HG02759 (cell line): ENCODE measurements around the gene SLC37A1.

ENCODE experiments used
- ATAC-seq: cut with Tn5 transposase; IDR thresholded peaks from one replicate; pipeline ENCODE4 v1.9.1; 2021; ENCODE audit warnings: mild to moderate bottlenecking, moderate library complexity; ENCODE audit not compliant: unreplicated experiment

The SLC37A1 gene

DNA sequence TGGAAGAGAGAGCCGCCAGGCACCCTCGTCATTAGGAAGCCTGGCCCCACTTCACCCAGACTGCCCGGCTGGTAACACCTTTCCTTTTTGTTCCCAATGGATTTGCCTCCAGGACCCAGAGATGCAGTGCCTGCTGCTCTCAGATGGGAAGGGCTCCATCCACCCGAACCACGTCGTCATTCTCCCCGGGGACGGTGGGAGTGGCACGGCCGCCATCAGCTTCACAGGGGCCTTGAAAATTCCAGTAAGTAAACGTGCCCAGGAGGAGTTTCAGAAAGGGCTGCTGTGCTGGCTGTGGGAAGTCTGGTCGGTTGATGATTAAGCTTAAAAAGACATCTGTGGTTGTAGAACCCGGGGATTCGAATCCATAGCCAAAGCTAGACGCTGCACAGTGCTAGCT, 45.2 kb downstream of the SLC37A1 start:
- no peak for ATAC-seq

DNA sequence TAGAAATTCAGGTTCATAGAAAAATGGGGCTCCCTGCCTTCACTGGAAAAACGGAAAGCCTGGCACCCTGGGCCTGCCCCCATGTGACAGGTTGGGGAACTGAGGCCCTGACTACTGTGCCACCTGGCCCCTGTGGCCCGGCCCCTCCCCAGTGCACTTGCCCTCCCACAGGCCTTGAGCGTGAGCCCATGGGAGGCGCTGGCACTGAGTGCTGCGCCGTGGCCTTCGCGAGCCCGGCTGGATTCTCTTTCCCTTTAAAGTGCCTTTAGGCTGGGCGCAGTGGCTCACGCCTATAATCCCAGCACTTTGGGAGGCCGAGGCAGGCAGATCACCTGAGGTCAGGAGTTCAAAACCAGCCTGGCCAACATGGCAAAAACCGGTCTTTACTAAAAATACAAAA, 45.7 kb downstream of the SLC37A1 start:
- ATAC-seq, result no peak

DNA sequence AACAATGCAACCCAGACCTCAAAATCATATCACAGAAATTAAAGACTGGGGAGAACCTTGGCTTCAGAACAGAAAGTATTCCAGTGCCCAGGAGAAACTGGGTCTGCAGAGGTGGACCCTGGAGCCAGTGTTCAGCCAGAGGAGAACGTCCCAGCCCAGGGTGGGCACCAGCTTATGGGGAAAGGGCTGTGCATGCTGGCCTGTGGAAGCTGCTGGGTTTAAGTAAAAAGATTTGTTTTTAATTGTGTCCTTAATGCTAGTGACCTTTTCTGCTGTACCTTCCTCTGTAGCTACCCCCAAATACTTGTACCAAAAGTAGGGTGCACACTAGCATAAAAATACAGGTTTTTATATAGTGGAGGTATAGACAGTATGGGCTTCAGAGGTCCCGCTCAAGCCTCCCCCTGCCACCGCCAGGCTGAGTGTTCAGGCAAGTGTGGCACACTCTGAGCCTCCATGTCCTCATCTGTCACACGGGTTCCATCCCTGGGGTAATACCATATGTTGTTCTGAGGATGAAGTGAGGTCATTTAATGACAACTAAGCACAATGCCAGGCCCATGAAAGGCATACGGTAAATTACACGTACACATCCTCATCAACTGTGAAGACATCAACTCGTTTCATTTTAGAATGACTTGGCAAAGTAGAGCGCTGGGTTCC, 47.0 kb downstream of the SLC37A1 start:
- ATAC-seq, result no peak

DNA sequence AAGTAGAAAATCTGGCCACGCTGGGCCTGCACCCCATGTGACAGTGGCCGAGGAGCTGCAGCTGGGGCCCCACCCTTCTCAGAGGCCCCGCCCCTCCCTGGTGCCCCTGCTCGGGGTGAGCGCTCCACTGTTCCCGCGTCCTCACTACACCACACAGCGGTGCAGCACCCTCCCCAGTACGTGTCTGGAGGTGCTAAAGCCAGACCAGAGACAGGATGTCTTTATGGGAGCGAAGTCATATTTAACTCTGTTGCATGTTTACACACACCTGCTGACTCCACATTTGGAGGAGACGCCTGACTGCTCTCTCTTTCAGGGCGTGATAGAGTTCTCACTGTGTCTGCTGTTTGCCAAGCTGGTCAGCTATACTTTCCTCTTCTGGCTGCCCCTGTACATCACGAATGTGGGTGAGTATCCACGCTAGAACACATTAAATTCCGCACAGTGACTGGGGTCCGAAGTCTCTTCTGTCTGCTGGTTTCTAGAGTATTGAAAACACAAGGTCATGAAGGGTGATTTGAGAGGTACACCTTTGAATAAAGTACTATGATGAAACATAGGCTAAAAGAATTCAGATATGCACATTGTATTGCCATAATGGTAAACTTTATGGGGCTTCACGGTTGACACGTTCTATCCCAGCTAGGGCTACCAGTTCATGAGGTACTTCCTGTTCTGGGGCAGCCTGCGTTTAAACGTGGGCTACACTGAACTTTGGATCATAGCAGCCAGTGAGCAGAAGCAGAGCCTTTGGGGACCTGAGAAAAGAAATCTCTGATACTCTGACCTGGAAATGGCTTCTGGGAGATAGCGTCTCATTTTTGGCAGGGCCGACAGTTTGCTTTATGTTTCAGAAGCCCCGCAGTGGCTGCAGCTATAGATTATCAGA, 48.4 kb downstream of the SLC37A1 start:
- ATAC-seq, result peak; percentile 75

DNA sequence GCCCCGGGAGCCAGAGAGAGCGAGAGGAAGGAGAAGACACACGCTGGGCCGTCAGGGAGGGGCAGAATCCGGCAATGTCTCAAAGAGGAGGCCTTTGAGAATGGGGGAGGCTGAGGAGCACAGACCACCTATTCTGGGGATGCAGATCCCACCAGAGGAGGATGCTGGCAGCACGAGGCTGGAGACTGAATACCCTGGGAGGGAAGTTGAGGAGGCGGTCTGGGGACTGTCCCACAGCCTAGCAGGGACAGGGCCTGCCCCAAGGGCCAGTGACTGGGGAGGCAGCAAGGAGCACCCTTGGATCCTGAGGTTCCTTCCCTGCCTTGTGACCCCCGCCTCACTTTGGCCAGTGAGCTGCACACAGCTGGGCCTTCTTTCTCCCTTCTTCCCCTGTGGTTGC, 49.2 kb downstream of the SLC37A1 start:
- ATAC-seq, result no peak

DNA sequence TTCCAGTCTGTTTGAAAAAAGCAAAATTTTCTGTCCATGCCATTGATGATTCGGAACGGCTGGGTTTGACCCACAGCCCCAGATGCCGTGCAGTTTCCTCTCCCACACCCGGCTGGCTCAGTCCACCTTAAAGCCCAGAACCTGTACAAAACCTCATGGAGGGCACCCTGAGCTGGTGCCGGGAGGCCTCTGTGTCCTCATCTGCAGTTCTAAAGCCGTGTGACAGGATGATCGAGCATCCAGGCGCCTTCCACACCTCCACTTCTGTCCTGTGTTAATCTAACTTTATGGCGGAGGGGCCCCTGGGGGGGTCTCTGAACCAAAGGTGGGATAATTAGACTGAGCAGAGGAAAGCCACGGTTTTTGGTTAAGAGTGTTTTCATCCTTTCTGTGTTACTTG, 49.6 kb downstream of the SLC37A1 start:
- ATAC-seq, result no peak

DNA sequence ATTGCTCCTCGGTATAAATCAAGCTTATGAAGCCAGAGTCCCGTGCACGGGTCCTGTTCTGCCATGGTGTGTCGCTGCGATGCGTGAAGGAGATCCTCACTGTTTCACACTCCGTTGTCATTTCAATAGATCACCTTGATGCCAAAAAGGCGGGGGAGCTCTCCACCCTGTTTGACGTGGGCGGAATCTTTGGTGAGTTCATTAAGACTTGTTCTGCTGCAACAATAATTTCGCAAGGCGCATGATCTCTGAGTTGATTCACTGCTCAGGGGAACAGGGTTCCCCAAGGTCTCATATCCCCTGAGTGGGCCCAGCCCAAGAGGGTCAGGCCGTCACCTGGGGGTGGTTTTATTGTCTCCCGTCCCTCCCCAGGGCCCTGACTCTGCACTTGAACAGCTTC, 50.0 kb downstream of the SLC37A1 start:
- no peak for ATAC-seq

DNA sequence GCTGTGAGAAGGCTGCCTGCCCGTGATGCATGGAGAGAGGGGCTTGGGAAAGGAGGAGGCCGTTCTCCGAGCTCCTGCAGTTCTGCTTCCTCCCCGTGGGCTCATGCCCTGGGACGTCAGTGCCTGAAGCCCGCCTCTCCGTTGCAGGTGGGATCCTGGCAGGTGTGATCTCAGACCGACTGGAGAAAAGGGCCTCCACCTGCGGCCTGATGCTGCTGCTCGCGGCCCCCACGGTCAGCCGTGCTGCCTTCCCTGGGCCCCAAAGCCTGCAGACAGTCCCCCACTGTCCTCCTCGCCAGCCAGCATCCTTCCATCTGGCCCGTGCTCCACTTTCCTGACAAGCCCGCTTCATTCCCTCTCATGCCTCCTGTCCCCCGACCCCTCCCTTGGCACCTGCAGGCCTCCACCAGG, 50.9 kb downstream of the SLC37A1 start:
- no peak for ATAC-seq

DNA sequence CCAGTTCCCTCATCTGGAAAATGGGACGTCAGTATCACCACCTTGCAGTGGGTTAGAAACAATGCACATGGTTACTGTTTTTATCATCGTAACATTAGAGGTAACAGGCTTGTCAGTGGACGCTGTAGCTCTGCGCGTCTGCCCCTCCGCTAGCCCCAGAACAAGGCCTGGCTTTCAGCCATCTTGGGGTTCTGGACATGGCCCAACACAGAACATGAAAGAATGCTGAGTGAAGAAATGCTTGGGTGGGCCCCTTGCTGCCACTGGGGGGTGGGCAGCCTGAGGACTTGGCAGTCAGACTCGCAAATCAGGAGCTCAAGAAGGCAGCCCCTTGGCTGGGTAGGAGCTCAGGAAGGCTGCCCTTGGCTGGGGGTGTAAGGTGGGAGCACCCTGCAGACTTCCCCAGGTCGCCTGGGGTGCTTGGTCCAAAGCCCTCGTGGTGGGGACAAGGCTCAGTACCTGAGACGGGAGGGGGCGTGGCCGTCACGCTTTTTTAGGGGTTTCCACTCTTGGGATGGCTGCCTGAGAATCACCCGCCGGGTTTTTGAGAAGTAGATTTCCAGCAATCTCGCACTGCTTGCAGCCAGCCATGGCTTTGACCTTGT, 51.7 kb downstream of the SLC37A1 start:
- ATAC-seq, result no peak

DNA sequence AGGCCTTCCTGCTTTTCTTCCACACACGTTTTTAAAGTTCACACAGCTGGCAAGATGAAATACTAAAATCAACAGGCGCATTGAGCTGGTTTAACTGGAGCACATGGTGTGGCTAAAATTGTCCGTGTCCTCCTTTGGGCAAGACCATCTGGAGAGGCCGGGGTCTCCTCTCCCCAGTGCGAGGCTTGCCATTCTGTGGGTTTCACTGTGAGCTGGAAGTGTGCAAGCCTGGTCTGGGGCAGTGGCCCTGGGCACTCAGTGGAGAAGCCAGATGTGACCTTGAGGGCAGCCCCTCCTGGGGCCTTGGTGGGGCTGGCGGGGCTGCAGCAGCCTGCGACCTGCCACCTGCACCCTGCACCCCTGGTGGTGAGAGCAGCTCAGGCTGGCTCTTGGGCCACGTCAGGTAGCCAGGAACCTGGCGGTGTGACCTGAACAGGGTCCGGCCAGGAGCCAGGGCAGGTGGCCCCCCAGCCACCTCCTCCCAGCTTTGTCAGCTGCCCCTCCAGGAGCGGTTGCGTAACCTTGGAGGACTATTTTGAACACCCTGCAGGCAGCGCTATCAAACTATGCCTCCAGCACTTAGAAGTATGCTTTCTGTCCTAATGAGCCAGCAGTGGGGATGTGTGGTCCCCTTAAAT, 52.4 kb downstream of the SLC37A1 start:
- ATAC-seq, result no peak

DNA sequence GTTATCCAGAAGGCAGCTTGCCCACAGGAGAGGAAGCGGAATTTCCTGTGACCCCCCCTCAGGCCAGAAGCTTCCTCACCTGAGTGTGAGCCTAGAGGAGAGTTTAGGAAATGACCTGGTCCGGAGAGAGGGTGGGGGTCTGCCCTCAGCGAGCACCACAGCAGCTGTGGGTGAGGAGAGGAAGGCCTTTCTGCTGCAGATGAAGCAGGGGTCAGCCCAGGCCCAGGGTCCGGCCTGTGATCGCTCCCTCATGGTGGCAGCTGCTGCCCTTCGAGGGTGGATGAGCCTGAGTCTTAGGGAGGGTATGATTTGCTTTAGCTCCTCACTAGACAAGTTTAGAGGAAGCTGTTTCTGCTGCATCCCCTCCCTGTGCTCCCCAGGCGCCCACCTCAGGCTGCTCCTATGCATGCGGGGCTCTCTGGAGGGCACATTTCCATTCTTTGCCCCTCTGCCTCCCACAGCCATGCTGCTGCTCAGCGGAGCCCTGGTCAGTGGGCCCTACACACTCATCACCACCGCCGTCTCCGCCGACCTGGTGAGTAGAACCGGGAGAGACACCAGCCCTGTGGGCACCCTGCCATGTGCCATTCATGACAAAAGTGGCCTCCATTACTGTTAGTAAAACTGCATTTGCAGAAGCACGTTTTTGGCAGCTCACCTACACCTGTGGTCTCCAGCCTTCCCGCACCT, 53.0 kb downstream of the SLC37A1 start:
- no peak for ATAC-seq

DNA sequence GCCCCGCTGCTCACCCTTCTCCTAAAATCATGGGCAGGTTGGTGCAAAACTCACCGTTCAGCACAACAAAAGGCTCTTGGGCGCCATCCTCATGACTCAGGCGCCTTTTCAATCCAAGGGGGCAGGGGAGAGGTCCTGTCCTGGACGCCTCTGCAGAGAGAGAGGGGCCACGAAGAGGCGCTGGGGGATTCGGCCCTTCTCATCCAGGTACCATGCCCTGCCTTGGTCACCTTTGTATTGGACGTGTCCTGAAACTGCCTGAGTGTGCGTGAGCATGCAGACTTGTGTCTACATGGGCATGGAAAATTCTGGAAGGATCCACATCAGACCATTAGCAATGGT, 53.5 kb downstream of the SLC37A1 start:
- no peak for ATAC-seq

DNA sequence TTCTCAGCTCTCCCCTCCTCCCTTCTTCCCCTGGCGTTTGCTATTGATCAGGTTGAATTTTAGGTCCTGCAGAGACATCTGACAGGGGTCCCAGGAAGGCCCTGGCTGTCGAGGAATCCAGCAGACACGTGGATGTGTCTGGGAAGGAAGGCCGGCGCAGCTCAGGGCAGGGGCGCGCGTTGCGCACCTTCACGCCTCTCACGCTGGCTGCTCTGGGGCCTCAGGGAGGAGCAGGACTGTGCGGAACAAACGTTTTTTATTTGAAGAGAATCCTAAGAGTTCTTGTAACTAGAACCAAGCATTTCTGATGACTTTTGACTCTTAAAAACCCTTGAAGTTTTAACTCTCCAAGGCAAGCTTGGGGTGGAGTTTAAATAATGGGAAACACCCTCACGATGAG, 54.2 kb downstream of the SLC37A1 start:
- ATAC-seq, result no peak

DNA sequence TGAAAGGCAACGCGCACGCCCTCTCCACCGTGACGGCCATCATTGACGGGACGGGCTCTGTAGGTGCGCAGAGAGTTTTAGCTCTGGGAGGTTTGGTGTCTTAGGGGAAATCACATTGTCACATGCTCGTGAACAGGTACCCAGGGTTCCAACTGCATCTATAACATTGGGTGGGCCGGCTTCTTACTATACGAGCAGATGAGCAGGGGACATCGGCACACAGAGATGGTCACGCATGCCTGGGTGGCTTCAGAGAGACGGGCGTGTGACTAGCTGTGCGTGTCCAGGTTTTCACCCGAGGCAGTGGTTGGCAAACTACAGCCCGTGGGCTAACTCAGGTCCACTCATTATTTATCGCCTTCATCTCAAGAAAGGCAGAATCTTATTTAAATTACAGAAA, 54.7 kb downstream of the SLC37A1 start:
- ATAC-seq, result no peak

DNA sequence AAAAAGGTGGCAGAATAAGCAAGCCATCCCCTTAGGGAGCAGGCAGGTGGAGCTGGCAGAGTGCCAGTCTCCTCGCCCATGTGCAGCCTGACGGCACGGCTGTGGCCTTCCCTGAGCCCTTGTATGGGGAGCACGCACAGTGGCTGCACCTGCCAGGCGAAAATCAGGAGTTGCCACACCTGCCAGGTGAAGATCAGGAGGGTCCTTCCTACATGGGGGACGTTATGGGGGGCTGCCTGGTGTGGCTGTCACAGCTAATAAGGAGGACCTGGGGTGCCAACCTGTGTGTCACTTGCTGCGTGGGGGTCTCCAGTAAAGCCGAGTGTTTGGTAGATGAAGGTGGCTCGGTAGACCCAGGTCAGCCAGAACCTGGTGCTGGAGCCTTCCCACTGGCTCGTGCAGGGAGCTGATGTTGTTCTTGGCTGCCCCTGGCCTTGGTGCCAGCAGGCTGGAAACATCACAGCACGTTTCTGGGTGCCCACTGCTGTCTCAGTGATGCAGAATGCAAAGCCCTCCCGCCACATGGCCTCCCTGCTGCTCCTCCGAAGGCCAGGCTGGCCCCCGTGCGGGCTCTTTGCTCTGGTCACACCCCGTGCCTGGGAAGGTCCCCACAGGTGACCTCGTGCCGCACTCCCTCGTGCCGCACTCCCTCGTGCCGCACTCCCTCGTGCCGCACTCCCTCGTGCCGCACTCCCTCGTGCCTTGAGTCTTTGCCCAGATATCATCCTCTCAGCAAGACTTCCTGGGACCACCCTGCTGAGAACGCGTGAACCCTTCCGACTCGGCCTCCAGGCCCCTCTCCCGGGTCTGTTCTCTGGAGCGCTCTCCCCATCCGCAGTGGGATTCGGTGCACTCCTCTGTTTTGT, 55.4 kb downstream of the SLC37A1 start:
- ATAC-seq, result no peak

DNA sequence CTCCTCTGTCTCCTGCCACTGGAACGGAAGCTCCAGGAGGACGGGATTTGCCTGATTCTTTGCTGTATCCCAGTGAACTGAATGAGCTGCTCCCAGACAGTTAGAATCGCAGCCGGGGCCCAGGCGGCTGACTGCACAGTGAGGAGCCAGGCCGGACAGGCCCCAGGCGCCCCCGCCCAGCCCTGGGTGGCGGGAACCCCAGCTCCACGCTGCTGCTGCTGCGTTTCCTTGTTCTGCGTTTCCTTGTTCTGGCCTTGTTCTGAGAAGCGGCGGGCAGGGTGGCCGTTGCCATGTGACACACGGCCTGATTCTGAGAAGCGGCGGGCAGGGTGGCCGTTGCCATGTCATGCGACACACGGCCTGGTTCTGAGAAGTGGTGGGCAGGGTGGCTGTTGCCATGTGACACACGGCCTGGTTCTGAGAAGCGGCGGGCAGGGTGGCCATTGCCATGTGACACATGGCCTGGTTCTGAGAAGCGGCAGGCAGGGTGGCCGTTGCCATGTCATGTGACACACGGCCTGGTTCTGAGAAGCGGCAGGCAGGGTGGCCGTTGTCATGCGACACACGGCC, 56.2 kb downstream of the SLC37A1 start:
- no peak for ATAC-seq

DNA sequence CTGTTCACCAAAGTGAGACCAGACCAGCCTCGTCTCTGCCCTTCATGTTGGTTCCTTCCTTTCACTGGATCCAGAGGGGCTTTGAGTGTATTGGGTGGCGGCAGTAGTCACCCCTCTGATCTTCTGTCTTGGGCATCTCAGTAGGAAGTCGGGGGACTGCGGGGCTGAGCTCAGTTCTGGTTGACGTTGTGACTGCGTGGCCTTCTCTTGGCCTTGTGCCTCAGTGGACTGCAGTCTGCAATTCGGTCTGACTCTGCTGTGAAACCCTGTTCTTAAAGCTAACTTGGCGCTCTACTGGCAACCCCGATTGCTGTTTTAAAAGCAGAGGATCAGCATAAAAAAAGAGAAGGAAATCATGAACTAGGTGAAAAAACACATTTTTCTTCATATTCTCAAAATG, 56.7 kb downstream of the SLC37A1 start:
- no peak for ATAC-seq

DNA sequence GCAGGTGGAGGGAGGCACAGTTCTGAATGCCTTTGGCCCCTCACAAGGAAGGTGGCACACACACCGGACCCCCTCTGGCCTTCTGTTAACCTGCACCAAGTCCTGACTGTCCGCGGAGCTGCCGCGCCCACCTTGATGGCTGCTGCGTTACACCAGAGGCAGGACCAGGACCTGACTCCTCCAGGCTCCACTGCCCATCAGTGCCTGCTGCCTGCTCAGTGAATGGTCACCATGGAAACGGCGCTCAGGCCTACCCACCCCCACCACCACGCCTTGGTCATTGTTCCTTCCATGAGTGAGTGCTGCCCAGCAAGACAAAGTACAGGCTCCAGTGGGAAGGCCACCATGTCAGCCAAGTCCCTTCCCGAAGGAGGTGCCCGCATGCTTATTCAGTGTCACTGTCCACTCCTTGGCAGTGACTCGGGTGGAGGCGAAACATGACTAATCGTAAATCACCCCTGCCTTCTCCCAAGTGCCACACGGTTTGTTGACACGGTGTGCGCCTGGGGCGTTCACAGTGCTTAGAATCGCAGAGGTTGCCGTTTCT, 57.3 kb downstream of the SLC37A1 start:
- no peak for ATAC-seq

DNA sequence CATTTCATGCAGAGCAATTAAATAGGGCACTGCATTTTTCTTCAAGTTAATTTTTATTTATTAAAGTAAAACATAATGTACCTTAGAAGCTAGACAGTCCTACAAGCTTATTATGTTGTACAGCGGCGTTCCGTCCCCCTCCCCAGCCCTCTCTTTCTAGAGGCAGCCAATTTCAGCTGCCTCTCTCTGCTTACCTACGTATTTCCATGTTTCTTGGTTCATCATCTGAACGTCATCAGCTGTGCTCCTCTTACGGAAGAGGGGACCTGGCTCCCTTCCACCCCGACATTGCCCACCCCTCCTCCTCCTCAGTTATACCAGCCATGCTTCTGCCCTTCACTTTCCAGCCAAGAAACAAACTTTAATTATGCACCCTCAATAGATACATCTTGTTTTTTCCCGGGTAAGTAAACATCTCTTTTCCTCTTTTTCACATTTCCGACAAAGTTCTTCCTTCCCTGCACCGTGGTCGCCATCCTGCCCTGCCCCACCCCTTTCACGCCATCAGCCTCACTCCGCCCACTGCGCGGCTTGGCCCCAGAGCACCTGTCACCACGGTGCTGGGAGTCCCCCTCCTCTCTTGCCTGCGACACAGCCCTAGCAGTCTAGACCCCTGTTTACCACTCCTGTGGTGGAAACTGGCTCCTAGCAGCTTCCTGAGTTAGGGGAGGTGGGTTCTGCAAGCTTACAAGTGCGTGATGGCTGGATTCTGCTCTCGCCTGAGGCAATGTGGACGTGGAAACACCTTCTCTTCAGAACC, 57.9 kb downstream of the SLC37A1 start:
- ATAC-seq, result no peak
